HS-27A (cell line): ENCODE data around the gene CCBE1.

Source experiments
- DNase-seq: peaks from one replicate; pipeline ENCODE4 v3.0.0-alpha.2; 2012; ENCODE audit warnings: low read depth, missing footprints

Gene CCBE1

GRCh38 chr18:59492756-59493421 is 204.3 kb downstream of the CCBE1 start:
- DNase-seq, result no peak

DNA sequence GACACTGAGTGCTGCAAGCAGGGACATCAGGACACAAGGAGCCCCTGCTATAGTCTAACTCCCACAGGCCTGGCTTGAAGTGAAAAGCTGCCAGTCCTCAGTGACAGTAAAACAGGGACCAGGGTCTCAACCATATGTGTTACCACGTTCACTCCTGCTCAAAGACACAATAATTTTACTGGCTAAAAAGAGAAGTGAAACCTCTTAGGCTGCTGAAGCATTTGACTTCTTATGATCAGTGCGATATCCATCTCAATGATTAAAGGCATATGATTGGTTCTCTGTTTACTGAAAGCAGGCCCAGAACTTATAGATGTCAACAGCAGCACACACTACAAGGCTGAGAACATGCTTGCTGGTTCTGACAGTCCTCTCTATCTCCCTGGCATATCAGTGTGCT is 208.3 kb downstream of the CCBE1 start:
- no peak for DNase-seq

DNA sequence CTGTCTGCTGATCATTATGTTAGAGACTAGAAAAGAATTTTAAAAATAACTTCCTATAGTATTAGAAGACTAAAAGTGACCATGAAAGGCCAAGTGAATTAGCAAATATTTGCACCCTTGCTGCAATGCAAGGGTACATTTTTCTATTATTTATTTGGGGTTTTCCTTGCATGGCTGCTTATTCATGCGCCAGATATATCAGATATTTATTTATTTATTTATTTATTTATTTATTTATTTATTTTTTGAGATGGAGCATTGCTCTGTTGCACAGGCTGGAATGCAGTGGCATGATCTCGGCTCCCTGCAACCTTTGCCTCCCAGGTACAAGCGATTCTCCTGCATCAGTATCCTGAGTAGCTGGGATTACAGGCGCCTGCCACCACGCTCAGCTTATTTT is 211.8 kb downstream of the CCBE1 start:
- no peak for DNase-seq

GRCh38 chr18:59484561-59485328 is 212.5 kb downstream of the CCBE1 start:
- no peak for DNase-seq

DNA sequence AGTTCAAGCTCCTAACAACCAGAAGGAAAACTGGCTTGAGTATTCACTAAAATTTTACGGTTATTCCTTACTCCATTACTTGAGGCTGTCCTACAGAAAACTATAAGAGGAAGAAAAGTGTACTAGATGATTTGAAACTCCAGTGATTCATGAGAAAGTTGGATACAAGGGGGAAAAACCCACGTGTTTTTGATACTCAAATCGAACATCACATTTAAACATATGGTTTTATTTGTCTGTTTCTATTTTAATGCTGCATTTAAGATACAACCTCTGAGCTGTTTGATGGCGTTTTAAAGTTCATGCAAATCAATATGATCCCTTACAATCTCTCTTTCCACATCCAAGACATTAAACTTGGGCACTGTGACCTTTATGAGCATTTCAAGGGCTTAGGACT is 213.1 kb downstream of the CCBE1 start:
- DNase-seq, result no peak

GRCh38 chr18:59481436-59481835 is 215.8 kb downstream of the CCBE1 start:
- no peak for DNase-seq

DNA sequence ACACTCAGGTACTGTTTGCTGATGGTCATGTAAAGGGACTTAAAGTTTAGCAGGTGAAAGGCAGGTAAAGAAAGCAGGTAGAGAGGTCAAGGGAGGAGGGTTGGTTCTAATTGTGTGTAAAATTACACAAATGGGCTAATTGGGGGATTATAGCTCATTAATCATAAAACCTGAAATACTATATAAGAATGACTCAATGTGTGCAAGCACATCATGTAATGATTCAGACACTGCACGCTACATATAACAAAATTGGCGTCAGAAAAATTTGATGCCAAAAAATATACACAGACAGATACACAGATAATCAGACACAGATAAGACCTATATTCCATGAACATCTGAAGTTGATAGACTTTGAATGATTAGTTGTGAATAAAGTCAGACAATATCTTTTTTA is 217.4 kb downstream of the CCBE1 start:
- no peak for DNase-seq

GRCh38 chr18:59478591-59478990 is 218.6 kb downstream of the CCBE1 start:
- no peak for DNase-seq

GRCh38 chr18:59477849-59478248 is 219.4 kb downstream of the CCBE1 start:
- DNase-seq, result no peak

DNA sequence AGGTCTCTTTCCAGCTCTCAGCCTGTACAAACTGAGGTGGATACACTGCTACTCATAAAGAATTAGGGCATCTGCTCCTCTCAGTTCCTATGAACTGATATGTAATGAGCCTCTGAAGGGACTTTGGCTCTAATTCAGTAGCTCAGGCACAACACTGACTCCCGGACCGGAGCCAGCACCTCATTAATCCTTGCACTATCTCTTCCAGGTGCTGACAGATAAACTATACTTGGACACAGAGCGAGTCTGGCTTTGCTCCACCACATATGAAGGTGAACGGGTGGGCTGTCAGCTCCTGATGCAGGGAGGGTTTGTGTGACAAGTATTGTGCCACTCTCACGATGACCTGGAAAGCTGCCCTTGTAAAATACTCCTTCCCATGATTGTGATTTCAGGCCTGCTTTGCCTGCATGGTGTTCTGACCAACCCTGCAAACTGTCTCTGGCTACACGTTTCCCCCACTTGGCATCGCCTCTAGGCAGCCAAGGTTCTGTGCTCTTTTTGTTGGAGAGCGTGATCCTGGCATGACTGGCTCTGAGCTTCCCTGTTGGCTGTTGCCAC is 226.6 kb downstream of the CCBE1 start:
- no peak for DNase-seq

DNA sequence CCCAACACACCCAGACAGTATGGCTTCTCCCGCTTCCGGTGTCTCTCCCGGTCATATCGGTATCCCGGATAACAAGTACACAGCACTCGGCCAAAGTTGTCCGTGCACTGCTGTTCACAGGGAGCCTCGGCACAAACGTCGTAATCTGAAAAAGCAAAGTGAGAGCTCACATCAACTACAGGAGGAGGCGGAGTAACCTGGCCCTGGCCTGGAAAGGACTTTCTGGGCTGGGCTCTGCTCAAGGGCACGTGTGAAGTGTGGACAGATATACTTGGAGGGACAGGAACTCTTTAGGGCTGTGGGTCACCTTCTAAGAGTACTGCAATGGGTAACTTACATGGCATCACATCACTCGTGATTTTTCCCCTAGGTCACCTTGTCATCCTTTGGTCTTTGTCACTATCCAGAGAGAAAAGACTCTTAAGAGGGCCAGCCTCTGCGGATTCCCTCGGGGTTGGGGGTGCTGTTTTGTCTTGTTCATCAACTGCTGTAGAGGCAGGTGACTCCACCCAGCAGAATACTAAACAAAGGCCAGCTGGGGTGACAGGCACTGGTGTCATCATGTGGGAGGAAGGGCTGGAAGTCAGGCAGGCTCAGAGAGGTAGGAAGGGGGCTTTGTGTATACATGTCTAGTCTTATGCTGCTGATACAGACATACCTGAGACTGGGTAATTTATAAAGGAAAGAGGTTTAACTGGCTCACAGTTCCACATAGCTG is 227.6 kb downstream of the CCBE1 start:
- no peak for DNase-seq

- DNase-seq, result no peak
Observed at GRCh38 chr18:59468821-59469220, 228.4 kb downstream of the CCBE1 start.

DNA sequence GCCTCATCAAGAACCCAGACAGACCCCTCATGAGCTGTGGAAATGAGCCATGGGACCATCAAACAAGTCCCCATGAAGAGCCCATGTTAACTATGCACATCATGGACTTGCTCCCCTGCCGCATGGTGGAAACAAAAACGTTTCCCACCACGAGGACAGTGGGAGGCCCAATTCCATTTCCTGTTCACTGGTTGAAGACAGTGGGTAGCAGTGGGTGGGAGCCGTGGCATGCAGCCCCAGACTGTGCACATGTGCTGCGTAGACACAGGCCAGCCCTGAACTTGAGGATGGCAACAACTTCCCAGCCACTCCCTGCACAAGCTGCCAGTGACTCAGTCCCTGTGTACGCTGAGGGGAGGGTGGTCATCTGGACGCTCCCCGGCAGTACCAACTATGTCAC is 229.7 kb downstream of the CCBE1 start:
- no peak for DNase-seq

GRCh38 chr18:59466980-59467379 is 230.2 kb downstream of the CCBE1 start:
- no peak for DNase-seq

- DNase-seq, result no peak
Observed at GRCh38 chr18:59464486-59464885, 232.7 kb downstream of the CCBE1 start.

- DNase-seq, result no peak
Observed at GRCh38 chr18:59461171-59461570, 236.1 kb downstream of the CCBE1 start.

- no peak for DNase-seq
Observed at GRCh38 chr18:59460072-59460420, 237.2 kb downstream of the CCBE1 start.

GRCh38 chr18:59459369-59460071 is 237.7 kb downstream of the CCBE1 start:
- DNase-seq, result peak; percentile 5

GRCh38 chr18:59458575-59458974 is 238.6 kb downstream of the CCBE1 start:
- no peak for DNase-seq

DNA sequence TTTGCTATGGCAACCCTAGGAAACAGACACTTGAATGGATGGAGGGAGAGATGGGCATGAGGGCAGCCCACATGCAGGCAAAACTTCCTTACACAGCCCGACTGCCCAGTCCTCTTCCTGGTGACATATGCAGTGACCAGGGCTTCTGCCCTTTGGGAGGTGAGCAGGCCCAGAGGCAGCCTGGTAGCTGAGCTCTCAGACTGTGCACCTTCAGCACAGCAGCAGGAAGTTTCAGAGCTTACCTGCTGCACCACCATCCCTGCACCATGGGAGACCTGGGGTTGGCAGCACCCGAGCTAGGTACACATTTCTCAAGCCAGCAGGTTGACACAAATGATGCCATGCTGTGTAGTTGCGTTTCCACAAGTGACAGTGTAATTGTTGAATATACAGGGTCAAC is 240.6 kb downstream of the CCBE1 start:
- no peak for DNase-seq

- DNase-seq, result no peak
Observed at GRCh38 chr18:59455728-59456276, 241.4 kb downstream of the CCBE1 start.
